HG03280 (cell line): ENCODE results near the gene IL17B.

Experiments used
- ATAC-seq: cut with Tn5 transposase; IDR thresholded peaks from one replicate; pipeline ENCODE4 v1.9.1; 2021; ENCODE audit warnings: mild to moderate bottlenecking, moderate library complexity; ENCODE audit not compliant: unreplicated experiment

Gene IL17B, protein sequence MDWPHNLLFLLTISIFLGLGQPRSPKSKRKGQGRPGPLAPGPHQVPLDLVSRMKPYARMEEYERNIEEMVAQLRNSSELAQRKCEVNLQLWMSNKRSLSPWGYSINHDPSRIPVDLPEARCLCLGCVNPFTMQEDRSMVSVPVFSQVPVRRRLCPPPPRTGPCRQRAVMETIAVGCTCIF

DNA sequence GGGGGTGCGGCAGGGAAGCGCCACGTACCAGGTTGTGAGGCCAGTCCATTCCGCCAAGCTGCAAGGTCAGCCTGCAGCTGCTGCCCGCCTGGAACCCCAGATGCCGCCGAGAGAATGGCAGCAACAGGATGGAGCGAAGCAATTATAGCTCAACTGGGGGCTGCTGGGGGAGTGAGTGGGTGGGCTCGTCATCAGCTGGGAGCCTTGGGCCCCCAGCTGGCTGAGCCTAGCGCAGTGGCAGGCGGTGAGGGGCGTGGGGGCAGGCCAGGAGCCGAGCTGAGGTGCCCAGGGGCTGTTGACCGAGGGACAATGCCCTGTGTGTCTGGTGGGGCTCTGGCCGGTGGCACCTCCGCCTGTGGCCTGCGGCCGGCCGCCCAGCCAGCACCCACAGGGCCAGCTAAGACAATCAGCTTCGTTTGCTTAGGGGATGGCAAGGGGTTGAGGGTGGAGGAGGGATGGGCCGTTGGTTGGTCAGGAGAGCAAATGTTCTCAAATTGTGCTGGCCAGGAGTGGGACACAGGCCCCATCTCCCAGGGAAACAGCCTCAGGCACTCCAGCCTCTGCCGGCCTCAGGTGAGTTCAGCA lies at the start of gene IL17B:
Gene IL17B (minus strand): TSS at position 116 of the 585 bp plus-strand sequence. CDS start 67 bp downstream, at position 49.
- ATAC-seq, result no peak

DNA sequence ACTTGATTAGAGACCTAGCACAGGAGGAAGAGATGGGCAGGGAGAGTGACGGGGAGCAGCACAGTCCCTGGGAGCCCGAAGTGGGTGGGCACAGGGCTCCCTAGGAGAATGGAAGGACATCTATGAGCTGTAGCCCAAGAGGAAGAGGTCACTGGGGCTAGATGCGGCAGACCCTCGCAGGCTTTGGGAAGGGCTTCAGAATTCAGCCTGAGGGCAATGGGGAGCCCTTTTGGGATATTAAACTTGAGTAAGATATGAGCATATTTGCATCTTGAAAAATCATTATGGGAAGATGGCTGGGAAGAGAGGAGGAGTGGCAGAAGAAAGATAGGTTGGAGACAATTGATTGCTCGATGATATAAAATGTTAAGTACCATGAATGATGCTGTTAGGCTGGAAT lies 48.9 kb upstream of the IL17B start:
- no peak for ATAC-seq

DNA sequence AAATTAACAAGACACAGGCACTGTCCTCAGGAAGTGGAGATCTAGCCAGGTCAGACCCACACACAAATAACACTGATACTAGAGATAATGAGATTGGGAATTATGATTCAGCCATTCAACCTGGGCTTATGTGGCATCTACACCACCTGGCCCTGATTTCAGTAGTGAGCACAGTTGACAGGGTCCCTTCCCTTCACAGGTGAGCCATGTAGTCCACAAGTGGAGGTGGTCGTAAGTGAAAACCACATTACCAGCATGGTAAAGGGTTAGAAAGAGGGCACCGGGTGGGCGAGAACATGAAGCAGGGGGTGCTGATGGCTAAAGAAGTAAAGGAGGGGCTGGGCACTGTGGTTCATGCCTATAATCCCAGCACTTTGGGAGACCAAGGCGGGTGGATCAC lies 48.3 kb upstream of the IL17B start:
- no peak for ATAC-seq

DNA sequence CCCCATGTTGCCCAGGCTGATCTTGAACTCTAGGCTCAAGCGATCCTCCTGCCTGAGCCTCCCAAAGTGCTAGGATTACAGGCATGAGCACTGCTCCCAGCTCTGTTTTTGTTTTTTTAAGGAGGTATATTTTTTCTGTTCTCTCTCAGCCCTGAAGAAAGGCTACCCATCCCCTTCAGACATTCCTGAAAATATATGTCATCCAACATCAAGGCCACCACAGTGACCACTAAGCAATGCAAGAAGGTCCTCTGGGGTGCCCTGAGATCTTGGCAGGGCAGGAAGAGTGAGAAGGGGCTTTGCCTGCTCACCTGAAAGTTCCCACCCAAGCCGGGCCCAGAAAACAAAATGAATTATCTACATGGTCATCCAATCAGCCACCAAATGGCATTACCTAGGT lies 47.8 kb upstream of the IL17B start:
- ATAC-seq, result no peak

DNA sequence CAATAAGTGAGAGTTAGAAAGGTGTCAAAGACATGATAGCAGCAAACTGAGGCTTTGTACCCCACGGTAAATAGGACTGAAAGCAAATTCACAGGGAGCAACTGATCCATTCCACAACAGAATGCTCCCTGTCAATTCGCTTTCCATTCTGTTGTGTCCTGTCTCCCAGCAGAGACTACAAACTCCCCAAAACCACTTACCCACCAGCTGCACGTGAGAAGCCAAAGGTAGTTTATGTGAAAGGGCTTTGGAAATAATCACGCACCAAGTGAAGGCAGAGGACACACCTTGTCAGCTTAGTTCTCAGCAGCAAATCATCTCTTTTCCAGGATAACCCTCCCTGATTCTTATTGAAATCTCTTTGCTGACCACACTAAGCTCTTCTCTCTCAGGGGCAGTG lies 46.6 kb upstream of the IL17B start:
- ATAC-seq, result no peak

DNA sequence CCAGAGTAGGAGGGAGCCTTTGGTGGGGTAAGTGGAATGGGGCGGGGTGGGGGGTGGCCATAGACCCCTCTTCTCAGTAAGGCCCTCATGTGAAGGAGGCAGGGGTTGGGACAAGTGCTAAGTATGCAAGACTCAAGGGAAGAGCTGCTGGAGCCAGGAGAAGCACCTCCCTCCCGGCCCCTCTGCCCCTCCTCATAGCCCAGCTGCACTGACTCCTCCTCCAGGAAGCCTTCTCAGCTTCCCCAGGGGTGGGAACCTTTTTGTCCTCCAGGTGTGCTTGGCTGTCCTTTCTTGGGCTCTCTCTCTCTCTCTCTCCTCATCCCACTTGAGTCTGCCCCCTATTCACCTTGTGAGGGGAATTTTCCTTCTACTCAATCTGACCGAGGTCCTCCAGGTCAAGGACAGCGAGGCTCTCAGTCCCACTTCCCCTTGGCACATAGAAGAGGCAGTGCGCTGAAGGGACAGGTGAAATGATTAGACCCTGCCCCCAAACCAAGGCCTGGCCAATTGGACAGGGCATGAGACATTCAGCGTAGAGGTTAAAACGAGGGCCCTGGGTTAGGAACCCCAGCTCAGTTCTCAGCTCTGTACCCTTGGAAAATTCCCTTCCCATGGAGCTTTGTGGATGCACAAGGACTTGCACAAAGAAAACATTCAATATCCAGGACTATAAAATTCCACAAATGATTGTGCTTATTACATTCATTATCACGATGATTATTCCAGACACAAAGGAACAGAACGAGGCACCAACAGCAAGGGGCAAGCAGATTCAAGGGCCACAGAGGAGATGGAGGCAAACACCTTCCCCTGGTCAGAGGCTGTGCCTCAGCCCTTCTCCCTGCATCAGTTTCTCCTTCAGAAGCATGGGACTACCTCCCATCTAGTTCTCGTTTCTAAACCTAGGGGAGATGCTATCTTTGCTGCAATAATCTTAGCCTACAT lies 45.6 kb upstream of the IL17B start:
- ATAC-seq, result no peak

DNA sequence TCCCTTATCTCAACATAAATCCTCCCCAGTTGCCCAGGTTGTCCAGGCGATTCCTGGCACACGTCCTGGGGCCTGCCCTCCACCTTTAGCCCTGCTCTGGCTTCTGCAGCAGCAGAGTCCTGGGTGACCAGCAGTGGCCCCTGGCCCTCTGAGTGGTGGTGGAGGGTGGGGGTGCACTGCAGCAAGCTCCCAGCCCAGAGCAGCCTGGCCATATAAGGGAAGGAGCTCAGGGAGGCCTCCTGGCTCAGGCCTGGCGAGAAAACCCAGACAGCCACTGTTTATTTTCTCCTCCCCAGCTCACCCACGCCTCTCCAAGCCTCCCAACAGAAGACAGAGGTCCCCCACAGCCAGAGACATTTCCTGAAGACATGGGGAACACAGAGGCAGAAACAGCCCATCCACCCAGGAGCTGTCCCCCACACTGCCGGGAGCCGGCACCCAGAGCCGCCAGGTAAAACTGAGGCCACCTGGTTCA lies 44.7 kb upstream of the IL17B start:
- no peak for ATAC-seq

DNA sequence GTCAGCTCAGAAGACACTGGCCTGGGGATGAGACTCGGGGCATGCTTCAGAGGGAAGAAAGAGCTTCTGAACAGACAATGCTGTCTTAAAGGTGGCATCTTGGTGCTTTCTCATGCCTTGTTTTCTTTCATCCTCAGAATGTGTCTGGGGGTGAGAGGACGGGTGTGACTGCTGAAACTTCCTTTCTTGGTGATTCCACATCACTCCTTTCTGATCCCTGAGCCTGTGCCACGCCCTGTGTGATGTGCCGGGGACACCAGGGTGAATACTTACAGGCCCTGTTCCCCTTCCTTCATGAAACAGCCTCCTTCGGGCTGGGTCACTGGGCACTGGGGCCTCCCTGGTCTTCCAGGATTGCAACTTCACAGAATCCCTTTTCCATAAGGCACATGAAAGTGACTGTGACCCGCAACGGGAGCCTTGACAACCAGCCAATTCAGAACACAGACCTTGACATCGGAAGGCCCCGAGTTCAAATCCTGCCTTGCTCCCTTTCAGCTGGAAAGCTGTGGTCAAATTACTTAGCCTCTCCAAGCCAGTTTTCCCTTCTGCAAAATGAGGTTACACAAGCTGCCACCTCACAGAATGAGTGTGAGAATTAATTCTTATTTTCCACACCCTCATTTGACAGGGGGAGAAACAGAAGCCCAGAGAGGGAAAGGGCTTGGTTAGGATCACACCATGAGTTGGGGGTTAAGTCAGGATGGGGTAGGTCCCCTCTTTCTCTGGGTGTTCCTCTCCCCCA lies 44.1 kb upstream of the IL17B start:
- no peak for ATAC-seq

DNA sequence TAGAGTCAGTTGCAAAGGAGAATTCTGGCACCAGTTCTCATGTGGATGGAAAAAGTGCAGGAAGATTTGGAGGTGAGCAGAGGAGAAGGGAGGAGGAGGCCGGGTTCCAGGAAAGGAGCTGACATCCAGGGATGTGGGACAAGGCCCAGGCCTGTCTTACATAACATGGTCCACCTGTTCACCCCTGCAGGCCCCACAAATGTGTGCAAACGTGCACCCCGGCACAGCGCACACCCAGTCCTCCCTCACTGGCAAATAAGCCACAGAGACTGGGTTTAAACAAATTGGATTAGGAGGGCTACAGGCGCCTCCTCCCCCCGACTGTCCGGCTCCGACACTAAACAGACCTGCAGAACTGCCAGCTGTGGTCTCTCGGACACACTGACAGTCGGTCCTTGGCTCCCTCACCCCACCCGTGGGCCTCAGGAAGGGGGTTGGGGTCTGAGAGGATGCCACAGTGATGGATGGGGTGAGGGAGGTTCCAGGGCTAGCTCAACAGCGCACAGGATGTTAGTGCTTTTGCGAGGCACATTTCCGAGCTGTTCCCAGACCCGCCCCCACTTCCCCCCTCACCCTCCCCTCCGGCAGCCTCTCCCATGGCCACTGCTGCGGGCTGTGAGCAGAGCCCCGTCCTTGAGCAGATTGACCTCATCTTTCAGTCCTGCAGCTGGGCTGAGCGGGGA lies 43.4 kb upstream of the IL17B start:
- no peak for ATAC-seq

DNA sequence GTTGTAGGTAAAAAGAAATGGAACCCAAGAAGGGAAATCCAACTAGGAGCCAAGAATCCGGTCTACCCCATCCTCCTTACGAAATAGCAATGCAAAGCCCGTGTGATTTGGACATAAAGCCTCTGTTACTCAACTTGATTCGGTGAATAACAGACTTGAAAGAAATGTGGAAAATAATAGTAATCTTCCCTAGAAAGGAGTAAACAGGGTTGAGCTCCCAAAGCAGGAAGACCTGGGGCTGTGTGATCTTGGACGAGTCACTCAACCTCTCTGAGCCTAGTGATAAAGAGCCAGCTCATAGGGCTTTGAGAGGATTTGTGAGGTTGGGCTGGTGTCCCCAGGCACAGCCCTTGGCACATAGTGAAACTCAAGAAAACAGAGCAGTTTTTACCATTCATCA lies 42.7 kb upstream of the IL17B start:
- ATAC-seq, result no peak

DNA sequence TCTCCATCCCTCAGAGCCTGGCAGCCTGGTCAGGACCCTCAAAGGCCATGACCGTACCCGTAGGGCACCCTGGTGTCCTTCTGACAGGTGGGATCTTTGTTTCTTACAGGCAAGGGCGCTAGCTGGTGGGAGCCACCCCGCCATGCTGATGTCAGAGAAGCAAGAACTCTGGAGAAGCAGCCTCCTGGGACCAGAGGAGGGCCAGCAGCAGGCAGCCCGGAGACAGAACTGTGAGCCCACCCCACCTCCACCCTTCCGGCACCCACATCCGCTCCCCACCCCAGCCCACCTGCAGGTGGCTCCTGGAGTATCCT lies 42.2 kb upstream of the IL17B start:
- no peak for ATAC-seq

DNA sequence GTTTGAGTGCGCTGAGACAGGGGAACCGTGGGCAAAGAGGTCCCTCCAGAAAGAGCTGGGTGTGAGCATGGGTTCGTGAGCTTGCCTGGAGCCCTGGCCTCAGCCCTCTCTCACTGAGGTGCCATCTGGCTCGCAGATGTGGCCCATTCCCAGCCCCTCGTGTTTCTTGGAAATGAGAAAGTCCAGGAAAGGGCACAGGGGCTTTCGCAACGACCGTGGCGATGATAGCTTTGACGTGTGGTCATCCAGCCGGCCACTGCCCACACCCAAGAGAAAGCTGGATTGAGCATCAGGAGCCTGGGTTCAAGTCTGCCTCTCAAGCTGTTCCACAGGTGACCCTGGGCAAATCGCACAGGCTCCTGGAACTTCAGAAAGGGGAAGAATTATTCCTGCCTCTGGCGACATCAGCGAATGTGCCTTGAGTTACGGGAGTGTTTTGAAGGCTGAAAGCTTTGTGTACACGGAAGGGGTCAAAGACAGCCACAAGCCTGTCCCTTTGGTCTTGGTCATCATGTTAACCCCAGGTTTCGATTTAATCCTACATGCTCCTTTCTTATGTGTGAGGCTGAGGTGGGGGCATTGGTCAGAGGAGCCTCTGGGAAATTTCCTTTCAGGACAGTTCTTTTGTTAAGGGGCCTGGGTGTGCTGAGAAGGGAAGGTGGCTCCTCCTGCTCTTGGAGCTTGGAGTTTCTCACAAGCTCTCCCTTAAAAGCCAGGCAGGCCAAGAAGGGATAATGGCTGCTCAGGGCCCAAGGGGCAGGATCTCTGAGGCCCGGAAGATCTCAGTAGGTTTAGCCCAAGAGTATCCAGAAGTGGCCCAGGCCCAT lies 41.7 kb upstream of the IL17B start:
- no peak for ATAC-seq

DNA sequence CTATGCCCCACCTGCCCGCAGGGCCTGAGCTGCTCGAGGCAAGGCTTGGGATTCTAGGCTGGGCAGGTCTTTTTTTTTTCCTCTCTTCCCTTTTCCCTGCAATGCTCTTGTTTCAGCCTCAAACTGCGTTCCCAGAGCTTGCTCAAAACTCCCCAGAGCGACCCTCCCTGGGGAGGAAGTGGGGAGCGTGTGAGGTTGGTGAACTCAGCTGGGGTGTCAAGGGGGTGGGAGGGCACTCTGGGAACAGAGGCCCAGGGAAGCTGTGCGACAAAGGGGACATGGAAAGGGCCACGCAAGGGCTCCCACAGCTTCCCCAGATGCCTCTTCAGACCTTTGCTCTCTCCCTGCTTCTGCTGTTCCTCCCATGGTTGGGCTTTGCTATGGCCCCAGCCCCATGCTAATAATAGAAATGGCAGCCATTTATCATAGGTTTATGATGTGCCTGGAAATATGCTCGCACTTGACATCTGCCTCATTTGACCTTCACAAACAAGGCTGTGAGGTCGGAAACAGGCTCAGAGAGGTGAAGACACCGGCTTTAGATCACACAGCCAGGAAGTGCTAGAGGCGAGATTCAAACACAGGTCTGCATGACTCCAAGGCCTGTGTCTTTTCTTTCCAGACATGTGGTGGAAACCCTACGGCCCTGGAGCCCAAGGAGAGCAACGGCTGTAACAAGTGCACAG lies 40.9 kb upstream of the IL17B start:
- ATAC-seq, result no peak

DNA sequence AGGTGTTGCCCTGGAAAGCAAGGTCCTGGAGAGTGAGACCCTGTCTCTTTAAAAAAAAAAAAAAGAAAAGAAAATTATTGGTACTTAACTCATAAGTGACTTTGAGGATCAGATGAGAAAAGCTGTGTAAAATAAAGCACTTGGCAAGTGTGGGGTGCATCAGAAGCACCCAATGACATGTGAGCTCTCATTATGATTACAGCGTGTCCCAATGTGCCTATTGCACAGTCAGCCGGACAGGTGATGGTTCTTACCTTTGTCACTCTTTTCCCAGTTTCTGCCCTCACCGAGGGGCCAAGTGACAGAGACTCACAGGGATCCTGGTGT lies 40.4 kb upstream of the IL17B start:
- ATAC-seq, result no peak

DNA sequence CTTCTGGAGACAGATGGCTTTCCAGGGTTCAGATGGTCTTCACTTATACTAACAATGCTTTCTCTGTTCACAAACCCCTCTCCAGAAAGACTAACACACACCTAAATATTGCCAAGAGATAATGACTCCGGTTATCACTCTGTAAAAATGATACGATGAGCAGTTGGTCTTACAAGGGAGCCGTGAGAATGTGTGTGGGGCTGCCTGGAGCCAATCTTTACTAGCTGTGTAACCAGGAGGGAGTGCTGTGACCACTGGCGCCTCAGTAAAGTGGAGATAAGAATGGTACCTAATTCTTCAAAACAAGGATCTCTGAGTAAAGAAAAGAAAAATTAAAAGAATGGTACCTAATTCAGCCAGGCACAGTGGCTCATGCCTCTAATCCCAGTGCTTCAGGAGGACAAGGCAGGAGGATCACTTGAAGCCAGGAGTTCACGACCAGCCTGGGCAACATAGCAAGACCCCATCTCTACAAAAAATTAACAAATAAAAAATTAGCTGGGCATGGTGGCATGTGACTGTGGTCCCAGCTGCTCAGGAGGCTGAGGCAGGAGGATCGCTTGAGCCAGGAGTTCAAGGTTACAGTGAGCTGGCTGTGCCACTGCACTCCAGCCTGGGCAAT lies 39.9 kb upstream of the IL17B start:
- ATAC-seq, result no peak

DNA sequence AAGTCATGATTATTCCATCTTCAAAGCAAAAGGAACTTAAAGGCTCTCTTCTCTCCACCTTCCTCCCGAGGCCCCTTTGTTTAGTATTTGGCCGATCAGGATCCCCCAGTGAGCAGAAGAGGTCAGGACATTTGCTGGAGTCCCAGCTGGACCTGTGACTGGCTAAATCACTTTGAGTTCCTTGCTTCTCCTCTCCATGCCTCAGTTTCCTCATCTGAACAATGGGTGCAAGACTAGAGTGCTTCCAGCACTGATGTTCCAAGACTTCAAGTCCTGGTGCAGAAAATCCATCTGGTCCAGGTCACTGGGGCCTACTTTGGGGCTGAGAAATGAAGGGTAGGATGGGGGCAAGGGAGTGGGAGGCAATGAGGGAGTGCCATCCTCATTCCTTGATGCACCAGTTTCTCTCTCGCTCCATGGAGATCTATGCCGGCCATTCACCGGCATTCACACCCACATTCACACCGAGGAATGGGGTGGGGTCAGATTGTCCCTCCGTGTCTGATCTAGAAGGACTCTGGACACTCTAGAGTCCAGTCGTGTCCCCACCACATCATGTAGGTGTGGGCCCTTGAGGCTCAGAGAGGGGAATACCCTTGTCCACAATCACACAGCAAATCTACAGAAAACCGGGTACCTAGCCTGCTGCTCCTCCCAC lies 38.7 kb upstream of the IL17B start:
- ATAC-seq, result no peak

DNA sequence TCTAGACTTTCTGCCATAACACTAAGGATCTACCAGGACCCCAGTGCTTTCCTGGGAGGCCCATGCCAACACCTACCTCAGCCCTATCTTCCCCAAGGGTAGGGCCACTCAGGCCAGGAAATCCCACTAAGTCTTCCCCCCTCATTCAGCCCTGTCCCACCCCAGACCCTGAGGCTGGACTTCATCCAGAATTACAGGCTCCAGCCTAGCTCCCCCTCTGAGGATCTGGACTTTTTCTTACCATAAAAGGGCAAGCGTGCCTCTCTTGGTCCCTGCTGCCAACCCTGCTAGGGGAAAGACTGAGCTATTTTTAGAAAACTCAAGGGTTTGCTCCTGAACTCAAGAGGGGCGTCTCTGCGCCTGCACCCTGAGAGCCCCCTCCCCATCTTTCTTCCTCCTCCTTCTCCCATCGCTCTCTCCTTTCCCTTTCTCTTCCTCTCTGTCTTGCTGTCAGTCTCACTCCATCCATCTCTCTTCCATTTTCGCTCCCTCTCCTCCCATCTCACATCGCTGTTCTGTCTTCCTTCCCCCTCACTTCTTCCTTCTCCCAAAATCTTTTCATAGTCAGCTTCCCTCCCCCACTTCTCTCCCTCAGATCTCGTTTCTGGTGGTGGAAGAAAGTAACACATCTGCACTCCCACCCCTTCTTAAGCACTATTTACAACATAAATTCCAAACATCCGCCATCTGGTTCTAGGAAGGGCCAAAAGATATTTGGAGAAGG lies 38.1 kb upstream of the IL17B start:
- ATAC-seq, result no peak
